ENCODE data around the gene C9orf50.
A peak's percentile ranks its signal among the peaks of the same experiment; 100 is the strongest.

Gene C9orf50

DNA sequence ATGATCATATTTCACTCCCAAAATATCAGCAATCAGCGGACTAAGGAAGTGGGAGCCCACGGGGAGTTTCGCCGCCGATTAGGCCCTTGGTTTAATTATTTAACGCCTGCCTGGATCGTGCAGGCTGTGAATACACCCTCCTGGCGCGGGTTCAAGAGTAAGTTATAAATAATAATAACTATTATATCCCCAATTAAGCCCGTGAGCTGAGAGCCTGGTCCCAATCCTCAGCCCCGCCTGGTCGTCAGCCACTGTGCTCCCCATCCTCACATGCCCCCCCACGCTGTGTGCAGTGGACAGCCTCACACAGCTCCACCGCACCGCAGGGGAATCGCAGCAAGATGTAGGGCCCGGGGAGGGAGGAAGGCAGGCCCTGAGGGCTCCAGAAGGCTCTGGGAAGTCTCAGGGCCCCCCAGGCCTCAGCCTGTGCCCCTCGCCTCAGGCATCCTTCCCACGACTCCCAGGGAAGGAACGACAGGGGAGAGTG is 33.7 kb upstream of the C9orf50 start:
- H3K36me3 Mint-ChIP-seq (ENCODE audit: low read depth) = no peaks in the 10 kb centered on the region
- peaks cover 6% of the 10 kb centered on the region for H3K27me3 Mint-ChIP-seq
- H3K4me1 Mint-ChIP-seq (ENCODE audit: low read depth) = no peaks in the 10 kb centered on the region
- H3K9me3 Mint-ChIP-seq = no peaks in the 10 kb centered on the region
- no peak overlapping the region for H3K4me3 Mint-ChIP-seq
- H3K27ac Mint-ChIP-seq = no peak overlapping the region

DNA sequence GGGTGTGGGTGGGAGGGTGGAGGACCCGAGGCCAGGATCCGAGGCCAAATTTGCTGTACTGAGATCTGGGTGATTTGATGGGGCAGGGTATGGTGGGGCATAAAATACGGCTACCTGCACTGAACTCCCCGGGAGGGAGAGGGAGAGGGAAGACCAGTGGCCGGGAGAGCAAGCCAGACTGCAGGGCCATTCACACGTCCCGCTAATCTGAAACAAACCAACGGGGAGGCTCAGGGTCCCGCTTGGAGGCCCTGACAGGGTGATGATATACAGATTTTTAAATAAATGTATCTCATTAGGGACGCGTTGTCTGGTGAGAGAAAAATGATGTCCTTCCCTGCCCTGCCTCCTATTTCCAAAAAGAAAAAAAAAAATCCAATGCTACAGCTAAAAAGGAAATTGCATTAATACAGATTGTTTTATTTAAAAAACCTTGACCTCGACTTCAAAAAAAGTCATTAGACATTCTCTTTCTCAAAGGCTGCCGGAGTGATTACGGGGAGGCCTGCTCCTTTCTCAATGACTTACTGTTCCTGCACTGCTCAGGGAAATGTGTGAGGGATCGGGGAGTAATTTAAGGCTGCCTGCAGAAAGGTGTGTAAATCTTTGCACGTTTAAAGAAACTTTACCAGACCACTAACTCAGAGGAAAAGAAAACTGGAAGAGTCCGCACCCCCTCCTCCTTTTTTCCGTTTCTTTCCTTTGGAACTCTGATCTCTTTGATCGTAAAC is 33.1 kb upstream of the C9orf50 start:
- no peak overlapping the region for H3K27ac Mint-ChIP-seq
- H3K4me1 Mint-ChIP-seq (ENCODE audit: low read depth) = no peaks in the 10 kb centered on the region
- no peaks in the 10 kb centered on the region for H3K36me3 Mint-ChIP-seq (ENCODE audit: low read depth)
- peaks cover 6% of the 10 kb centered on the region for H3K27me3 Mint-ChIP-seq
- H3K9me3 Mint-ChIP-seq = no peaks in the 10 kb centered on the region
- H3K4me3 Mint-ChIP-seq = no peak overlapping the region

DNA sequence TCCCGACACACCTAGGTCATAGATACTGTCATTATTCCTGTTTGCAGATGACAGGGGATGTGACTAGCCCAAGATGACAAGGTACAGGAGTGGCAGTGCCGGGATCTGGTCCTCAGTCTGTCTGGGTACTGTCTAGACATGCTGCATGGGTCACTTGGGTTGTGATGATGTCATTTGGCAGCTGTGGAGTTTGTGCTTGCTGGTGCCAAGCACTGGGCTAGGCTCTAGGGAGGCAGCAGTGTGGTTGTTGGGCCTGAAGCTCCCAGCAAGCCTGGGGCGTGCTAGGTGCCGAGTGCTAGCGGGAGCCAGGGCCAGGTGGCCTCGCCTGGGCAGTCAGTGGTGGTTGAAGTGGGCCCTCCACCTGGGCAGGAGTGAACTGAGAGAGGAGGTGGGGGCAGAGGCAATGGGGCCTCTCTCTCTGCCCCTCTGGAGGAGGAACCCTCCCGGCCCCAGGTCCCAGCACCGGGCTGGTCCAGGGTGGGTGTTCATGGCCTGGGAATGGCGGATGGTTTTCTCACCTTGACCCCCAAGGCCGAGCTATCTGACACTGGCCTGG is 29.9 kb upstream of the C9orf50 start:
- Mint-ChIP-seq H3K27me3 (peaks cover 6% of the 10 kb centered on the region), H3K4me3 (no peak overlapping the region), H3K4me1 (ENCODE audit: low read depth) (no peaks in the 10 kb centered on the region), H3K9me3 (no peaks in the 10 kb centered on the region), H3K36me3 (ENCODE audit: low read depth) (no peaks in the 10 kb centered on the region), H3K27ac (no peak overlapping the region)

DNA sequence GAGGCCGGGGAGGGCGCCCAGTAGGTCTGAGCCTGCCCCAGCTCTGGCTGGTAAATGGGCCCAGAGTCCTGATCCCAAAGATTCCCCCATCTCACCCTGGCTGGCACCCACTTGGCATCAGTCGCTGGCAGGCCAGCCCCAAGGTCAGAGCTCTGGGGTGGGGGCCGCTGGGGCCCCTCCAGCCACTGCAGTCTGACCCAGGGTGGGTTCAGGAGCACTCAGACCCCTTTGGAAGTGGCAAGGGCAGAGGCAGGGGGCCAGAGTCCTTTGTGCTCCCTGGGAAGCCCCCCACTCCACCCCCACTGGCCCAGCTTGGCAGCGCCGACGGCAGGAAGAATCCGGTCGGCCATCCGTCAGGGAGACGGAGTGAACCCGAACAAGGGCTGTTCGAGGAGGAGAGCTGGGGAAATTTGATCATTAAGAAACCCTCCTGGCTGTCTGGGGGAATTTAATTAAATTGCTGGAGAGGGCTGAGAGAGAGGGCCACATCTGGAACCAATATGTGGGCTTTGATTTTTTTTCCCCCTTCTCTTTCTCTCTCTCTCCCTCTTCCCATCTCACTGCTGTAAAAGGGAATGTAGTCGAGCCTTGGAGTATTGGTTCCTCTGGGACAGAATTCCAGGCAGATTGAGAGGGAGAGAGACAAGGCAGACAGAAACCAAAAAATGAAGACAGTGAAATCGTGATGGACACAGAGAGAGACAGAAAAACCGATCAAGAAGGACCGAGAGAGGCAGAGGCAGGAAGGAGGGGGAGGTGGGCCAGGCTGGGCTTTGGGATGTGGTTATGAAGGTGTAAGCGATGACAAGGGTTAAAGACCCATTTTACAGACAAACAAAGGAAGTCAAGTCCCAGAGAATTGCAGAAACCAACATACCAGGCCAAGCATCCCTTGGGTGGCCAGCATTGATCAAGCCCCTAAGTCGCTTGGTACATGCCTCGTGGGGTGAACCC is 29.1 kb upstream of the C9orf50 start:
- H3K9me3 Mint-ChIP-seq = no peaks in the 10 kb centered on the region
- peaks cover 6% of the 10 kb centered on the region for H3K27me3 Mint-ChIP-seq
- no peak overlapping the region for H3K4me3 Mint-ChIP-seq
- no peaks in the 10 kb centered on the region for H3K36me3 Mint-ChIP-seq (ENCODE audit: low read depth)
- H3K27ac Mint-ChIP-seq = no peak overlapping the region
- no peaks in the 10 kb centered on the region for H3K4me1 Mint-ChIP-seq (ENCODE audit: low read depth)

DNA sequence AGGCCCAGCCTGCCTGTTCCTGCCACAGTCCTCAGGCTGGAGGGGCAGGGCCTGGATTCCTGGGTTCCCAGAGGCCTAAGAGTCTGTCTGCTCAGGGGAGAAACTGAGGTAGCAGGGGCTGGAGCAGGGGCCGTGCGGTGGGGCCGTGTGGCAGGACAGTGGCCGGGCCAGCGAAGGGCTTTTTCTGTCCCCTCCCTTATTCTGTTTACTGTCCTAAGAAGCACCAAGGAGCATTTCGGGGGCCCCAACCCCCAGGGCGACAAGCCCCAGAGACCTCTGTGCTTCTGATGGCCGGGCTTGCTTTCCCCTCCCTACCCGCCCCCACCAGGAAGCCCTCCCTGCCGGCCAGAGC is 27.8 kb upstream of the C9orf50 start:
- H3K9me3 Mint-ChIP-seq = no peaks in the 10 kb centered on the region
- H3K36me3 Mint-ChIP-seq (ENCODE audit: low read depth) = no peaks in the 10 kb centered on the region
- H3K4me1 Mint-ChIP-seq (ENCODE audit: low read depth) = no peaks in the 10 kb centered on the region
- H3K4me3 Mint-ChIP-seq = no peak overlapping the region
- H3K27ac Mint-ChIP-seq = no peak overlapping the region
- peaks cover under 1% of the 10 kb centered on the region for H3K27me3 Mint-ChIP-seq

DNA sequence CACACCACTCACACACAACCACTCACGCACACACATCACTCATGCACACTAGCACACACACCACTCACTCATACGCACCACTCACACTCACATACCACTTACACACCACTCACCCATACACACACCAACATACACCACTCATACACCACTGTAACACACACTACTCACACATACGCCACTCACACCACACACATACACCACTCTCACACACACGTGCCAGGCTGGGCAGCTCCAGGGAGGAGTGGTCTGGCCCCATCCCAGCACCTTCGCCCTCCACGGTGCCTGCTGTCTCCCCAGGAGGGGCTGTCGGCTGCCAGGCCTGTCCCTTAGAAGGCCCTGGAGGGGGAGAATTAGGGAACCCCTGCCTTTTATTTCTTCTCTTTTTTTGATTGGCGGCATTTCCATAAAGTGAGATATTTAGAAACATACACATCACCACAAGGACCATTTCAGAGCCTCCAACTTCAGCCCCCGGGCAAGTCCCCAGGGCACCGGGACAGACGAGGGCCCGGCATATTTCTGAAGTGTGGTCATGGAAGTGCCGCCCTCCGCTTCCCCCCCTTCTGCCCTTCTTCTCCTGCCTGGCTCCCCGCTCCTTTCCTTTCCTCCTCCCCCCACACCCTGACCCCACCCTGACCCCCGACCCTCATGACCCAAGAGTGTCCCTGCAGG is 27.3 kb upstream of the C9orf50 start:
- no peaks in the 10 kb centered on the region for H3K9me3 Mint-ChIP-seq
- no peak overlapping the region for H3K4me3 Mint-ChIP-seq
- H3K36me3 Mint-ChIP-seq (ENCODE audit: low read depth) = no peaks in the 10 kb centered on the region
- no peaks in the 10 kb centered on the region for H3K4me1 Mint-ChIP-seq (ENCODE audit: low read depth)
- no peak overlapping the region for H3K27ac Mint-ChIP-seq
- no peaks in the 10 kb centered on the region for H3K27me3 Mint-ChIP-seq

DNA sequence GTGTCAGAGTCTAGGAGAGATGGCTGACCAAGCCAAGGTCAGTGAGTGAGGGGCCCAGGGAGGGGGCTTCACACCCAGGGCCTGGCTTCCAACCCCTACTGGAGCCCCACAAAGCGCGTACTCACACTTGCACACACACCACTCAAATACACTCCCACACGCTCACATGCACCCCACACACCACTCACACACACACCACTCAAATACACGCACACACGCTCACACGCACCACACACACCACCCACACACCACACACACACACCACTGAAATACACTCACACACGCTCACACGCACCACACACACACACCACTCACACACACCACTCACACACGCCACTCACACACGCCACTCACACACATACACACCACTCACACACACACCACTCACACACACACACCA is 26.7 kb upstream of the C9orf50 start:
- H3K9me3 Mint-ChIP-seq = no peaks in the 10 kb centered on the region
- H3K4me3 Mint-ChIP-seq = no peak overlapping the region
- no peak overlapping the region for H3K27ac Mint-ChIP-seq
- no peaks in the 10 kb centered on the region for H3K4me1 Mint-ChIP-seq (ENCODE audit: low read depth)
- H3K36me3 Mint-ChIP-seq (ENCODE audit: low read depth) = no peaks in the 10 kb centered on the region
- no peaks in the 10 kb centered on the region for H3K27me3 Mint-ChIP-seq

DNA sequence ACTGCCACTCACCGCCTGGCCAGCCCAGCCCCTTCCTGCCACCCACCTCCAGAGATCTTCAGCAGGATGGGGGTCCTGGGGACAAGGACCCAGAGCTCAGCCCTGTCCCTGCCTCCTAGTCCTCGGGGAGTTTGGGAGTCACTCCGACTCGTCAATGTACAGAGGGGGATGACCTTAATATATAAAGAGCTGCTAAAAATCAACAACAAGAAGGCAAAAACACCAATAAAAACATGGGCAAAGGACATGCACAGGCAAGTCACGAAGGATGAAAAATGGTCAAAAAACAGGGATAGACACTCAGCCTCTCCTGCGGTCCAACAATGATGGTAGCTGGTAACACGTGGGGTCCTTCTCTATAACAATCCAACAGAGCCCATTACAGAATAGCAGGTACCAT is 25.8 kb upstream of the C9orf50 start:
- Mint-ChIP-seq H3K27ac (no peak overlapping the region), H3K27me3 (no peaks in the 10 kb centered on the region), H3K4me1 (ENCODE audit: low read depth) (no peaks in the 10 kb centered on the region), H3K4me3 (no peak overlapping the region), H3K9me3 (no peaks in the 10 kb centered on the region), H3K36me3 (ENCODE audit: low read depth) (no peaks in the 10 kb centered on the region)

DNA sequence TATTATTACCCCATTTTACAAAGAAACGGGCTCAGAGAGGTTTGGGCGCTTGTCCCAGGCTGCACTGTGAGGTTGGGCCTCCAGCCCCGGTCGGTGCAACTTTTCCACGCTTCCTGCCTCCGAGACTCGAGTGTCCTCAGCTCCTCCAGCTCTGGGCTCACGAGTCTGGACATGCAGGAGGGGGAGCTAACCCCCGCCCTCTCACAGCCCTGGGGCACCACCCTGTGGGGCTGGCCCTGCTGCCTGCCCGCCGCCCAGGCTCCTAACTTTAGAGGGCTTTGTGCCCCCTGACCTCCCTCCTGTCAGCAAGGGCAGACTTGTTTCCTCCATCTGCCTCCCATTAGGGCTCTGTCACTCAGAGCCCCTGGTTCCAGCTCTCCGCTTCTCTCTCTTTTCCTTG is 25.4 kb upstream of the C9orf50 start:
- no peaks in the 10 kb centered on the region for H3K9me3 Mint-ChIP-seq
- H3K4me3 Mint-ChIP-seq = no peak overlapping the region
- H3K27me3 Mint-ChIP-seq = no peaks in the 10 kb centered on the region
- H3K36me3 Mint-ChIP-seq (ENCODE audit: low read depth) = no peaks in the 10 kb centered on the region
- H3K4me1 Mint-ChIP-seq (ENCODE audit: low read depth) = peaks cover 2% of the 10 kb centered on the region
- H3K27ac Mint-ChIP-seq = no peak overlapping the region

DNA sequence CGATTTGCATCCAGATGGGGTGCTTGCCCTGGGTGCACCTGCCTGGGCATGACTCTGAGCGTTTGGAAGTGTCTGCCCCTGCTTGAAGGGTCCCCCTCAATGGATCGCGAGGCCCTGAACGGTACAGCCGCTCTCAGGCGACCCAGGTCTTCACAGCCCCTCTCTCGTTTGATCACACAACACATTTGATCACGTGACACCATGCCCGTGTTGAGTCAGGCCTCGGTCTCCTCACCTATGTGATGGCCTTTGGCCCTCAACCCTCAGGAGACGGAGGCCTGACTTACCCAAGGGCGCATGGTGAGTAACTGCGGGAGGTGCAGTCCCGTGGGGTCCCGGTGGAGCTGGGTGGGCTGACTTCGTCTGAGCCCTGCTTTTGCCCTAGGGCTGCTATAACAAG is 24.0 kb upstream of the C9orf50 start:
- Mint-ChIP-seq H3K36me3 (ENCODE audit: low read depth) (no peaks in the 10 kb centered on the region), H3K4me3 (no peak overlapping the region), H3K9me3 (no peaks in the 10 kb centered on the region), H3K27me3 (no peaks in the 10 kb centered on the region), H3K4me1 (ENCODE audit: low read depth) (peaks cover 16% of the 10 kb centered on the region), H3K27ac (no peak overlapping the region)

DNA sequence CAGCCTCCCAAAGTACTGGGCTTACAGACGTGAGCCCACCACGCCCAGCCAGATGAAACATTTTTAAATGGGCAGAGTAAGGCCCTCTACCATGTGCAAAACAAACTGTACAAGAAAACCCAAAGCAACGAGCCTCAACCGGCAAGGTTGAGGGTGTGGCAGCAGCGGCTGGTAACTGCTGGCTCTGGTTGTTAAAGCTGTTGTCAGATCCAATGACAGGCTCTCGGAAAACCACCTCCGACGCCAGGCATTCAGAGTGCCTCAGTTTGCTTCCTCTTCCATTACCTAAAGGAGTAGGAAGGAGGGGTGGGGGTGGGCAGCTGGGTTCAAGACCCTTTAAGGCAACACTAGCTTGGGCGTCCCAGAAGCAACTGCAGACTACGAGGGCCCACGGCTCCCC is 23.5 kb upstream of the C9orf50 start:
- Mint-ChIP-seq H3K4me3 (no peak overlapping the region), H3K27ac (no peak overlapping the region), H3K36me3 (ENCODE audit: low read depth) (no peaks in the 10 kb centered on the region), H3K9me3 (no peaks in the 10 kb centered on the region), H3K27me3 (no peaks in the 10 kb centered on the region), H3K4me1 (ENCODE audit: low read depth) (peaks cover 17% of the 10 kb centered on the region)

DNA sequence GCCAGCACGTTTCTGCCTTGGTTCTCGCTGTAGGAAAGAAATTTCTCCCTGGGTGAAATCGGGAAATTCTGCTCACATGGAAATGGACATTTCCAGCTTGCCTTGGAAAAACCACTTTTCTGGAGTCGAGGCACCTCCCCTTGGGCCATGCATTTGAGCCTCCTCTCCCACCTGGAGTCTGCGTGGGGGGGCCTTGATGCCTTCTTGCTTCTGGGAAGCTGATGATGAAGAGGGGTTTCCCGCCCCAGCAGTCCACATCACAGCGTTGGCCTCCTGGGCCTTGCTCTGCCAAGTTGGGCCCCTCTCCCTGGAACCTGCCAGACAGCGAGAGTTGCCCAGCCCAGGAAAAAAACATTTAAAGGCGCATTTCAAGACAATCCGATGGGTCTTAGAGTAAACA is 22.8 kb upstream of the C9orf50 start:
- no peaks in the 10 kb centered on the region for H3K9me3 Mint-ChIP-seq
- H3K4me3 Mint-ChIP-seq = no peak overlapping the region
- H3K27me3 Mint-ChIP-seq = no peaks in the 10 kb centered on the region
- peaks cover 17% of the 10 kb centered on the region for H3K4me1 Mint-ChIP-seq (ENCODE audit: low read depth)
- no peaks in the 10 kb centered on the region for H3K36me3 Mint-ChIP-seq (ENCODE audit: low read depth)
- no peak overlapping the region for H3K27ac Mint-ChIP-seq

DNA sequence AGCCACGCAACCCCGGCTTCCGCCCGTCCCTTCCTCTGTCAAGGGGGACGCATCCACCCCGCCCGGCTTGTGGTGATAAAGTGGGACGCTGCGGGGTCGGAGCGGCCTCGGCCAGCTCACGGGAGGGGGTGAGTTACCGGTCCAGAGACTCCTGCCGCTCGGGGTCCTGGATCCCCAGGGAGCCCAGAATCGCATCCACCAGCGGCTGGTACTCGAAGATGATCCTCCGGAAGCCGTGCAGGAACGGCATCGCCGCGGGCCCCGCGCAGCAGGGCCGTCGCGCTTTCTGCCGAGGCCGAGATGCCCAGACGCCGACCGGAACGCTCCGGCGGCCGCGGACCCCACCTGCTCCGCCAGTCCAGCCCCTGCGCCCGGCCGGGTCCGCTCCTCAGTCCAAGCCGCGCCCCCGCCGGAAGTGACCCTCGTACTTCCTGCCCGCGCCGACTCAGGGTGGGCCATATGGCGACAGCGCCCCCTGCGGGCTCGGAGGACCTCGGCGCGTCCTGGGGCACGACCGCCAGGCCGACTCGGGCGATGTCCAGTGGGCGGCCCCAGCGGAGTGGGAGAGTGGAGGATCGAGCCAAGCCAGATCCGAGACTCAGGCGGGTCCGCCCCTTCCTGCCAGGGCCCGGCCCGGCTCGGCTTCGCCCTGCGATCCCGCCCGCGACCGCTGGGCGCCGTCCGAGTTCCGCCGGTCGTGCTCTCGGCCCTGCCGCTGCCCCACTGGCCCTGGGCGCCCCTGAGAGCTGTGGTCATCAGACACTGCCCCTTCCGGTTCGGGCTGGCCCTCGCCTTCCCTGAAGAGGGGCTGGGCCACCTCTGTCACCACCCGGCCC is 21.1 kb upstream of the C9orf50 start, which contains the start of gene ASB6:
ASB6 (minus strand) TSS at position 402 of the 836 bp plus-strand sequence; CDS start at position 250, 152 bp downstream.
- Mint-ChIP-seq H3K36me3 (ENCODE audit: low read depth) (peaks cover 13% of the 10 kb centered on the region), H3K27ac (peak within 1 kb of the TSS; percentile 75), H3K27me3 (no peaks in the 10 kb centered on the region), H3K4me3 (peak within 1 kb of the TSS; percentile 89), H3K4me1 (ENCODE audit: low read depth) (peaks cover 17% of the 10 kb centered on the region), H3K9me3 (no peaks in the 10 kb centered on the region)
